SK-N-SH (cell line): ENCODE results near the gene AFG3L2.

Source experiments
- CHD2 ChIP-seq: fragments of 150-350 bp; IDR thresholded peaks from 2 replicates; pipeline ENCODE4 v1.6.1; 2018; ENCODE audit warnings: low read length; ENCODE audit not compliant: partially characterized antibody
- CTCF ChIP-seq: fragments of 200-600 bp; sonication (generic); IDR thresholded peaks from 2 replicates; pipeline ENCODE4 v1.6.1; 2017; ENCODE audit warnings: antibody characterized with exemption, mild to moderate bottlenecking, moderate library complexity
- ELF1 ChIP-seq: IDR thresholded peaks from 2 replicates; pipeline ENCODE4 v1.4.0; 2012
- EZH2phosphoT487 ChIP-seq: fragments of 200-600 bp; sonication (generic); IDR thresholded peaks from 2 replicates; pipeline ENCODE4 v1.6.1; 2017; ENCODE audit warnings: low read depth, mixed run types, mild to moderate bottlenecking, antibody characterized with exemption, moderate library complexity, borderline replicate concordance
- FOSL2 ChIP-seq: IDR thresholded peaks from 2 replicates; pipeline ENCODE4 v1.4.0; 2012; ENCODE audit warnings: low read depth, mild to moderate bottlenecking, moderate library complexity, borderline replicate concordance
- GABPA ChIP-seq: IDR thresholded peaks from 2 replicates; pipeline ENCODE4 v1.4.0; 2012; ENCODE audit warnings: low read depth, mild to moderate bottlenecking
- MXI1 ChIP-seq: IDR thresholded peaks from 2 replicates; pipeline ENCODE4 v1.6.1; 2012; ENCODE audit warnings: mild to moderate bottlenecking, low read depth, low read length, improper control_type of control experiment
- RAD21 ChIP-seq: IDR thresholded peaks from 2 replicates; pipeline ENCODE4 v1.6.1; 2012; ENCODE audit warnings: mild to moderate bottlenecking, low read length
- SIN3A ChIP-seq: IDR thresholded peaks from 2 replicates; pipeline ENCODE4 v1.6.1; 2012; ENCODE audit warnings: low read depth, mild to moderate bottlenecking, low read length, moderate library complexity, borderline replicate concordance
- TAF1 ChIP-seq: IDR thresholded peaks from 2 replicates; pipeline ENCODE4 v1.6.1; 2012; ENCODE audit warnings: low read depth, mild to moderate bottlenecking, low read length, moderate library complexity, borderline replicate concordance
- USF2 ChIP-seq: fragments of 150-350 bp; IDR thresholded peaks from 2 replicates; pipeline ENCODE4 v1.6.1; 2017; ENCODE audit warnings: antibody characterized with exemption, low read length, low read depth, borderline replicate concordance
- YY1 ChIP-seq: IDR thresholded peaks from 2 replicates; pipeline ENCODE4 v1.4.0; 2012; ENCODE audit warnings: low read depth, mild to moderate bottlenecking
- TF ChIP-seq, protein P1 (sequence below): IDR thresholded peaks from 2 replicates; pipeline ENCODE4 v1.4.0; 2012; ENCODE audit warnings: low read depth
- TF ChIP-seq, protein P2 (sequence below): IDR thresholded peaks from 2 replicates; pipeline ENCODE4 v1.4.0; 2012; ENCODE audit warnings: low read depth, borderline replicate concordance

GRCh38 chr18:12291161-12291560, 85.9 kb downstream of the AFG3L2 start:
- no peak for TF ChIP-seq RAD21
- TF ChIP-seq, protein P1, sequence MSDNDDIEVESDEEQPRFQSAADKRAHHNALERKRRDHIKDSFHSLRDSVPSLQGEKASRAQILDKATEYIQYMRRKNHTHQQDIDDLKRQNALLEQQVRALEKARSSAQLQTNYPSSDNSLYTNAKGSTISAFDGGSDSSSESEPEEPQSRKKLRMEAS = no peak
- no peak for TF ChIP-seq YY1
- TF ChIP-seq, protein P2, sequence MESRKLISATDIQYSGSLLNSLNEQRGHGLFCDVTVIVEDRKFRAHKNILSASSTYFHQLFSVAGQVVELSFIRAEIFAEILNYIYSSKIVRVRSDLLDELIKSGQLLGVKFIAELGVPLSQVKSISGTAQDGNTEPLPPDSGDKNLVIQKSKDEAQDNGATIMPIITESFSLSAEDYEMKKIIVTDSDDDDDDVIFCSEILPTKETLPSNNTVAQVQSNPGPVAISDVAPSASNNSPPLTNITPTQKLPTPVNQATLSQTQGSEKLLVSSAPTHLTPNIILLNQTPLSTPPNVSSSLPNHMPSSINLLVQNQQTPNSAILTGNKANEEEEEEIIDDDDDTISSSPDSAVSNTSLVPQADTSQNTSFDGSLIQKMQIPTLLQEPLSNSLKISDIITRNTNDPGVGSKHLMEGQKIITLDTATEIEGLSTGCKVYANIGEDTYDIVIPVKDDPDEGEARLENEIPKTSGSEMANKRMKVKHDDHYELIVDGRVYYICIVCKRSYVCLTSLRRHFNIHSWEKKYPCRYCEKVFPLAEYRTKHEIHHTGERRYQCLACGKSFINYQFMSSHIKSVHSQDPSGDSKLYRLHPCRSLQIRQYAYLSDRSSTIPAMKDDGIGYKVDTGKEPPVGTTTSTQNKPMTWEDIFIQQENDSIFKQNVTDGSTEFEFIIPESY = no peak
- TF ChIP-seq CTCF = no peak
- TF ChIP-seq SIN3A = no peak
- TF ChIP-seq MXI1 = no peak
- TF ChIP-seq ELF1 = no peak
- TF ChIP-seq FOSL2 = no peak
- TF ChIP-seq USF2 = no peak
- no peak for TF ChIP-seq TAF1
- no peak for TF ChIP-seq GABPA
- no peak for TF ChIP-seq CHD2
- no peak for TF ChIP-seq EZH2phosphoT487
